Left renal cortex interstitium (tissue), 4 donors: ENCODE results near the gene KLHL4. TPM values are rescaled to one million over a fixed set of nuclear protein-coding genes. Genes with fewer than 3 reads are reported as not detected.
"Not testable (repeated sequence)": the region's sequence is repeated elsewhere in the genome, so short reads cannot be mapped to it uniquely, and the experiment has no call there.

Experiments
- DNase-seq, 4 donors: peaks; one replicate each; pipeline ENCODE4 v3.0.0-alpha.2; 2013; ENCODE audit warnings: low read depth in 4 of 4, low spot score in 2 of 4, missing footprints in 1 of 4
- polyA plus RNA-seq, 4 donors: library from polyadenylated mRNA; unstranded; fragments of 120-200 nt; gene quantifications; one replicate each; pipeline ENCODE4 v1.2.1, GENCODE V29; 2013; ENCODE audit not compliant: insufficient read length in 4 of 4

KLHL4 gene, protein sequence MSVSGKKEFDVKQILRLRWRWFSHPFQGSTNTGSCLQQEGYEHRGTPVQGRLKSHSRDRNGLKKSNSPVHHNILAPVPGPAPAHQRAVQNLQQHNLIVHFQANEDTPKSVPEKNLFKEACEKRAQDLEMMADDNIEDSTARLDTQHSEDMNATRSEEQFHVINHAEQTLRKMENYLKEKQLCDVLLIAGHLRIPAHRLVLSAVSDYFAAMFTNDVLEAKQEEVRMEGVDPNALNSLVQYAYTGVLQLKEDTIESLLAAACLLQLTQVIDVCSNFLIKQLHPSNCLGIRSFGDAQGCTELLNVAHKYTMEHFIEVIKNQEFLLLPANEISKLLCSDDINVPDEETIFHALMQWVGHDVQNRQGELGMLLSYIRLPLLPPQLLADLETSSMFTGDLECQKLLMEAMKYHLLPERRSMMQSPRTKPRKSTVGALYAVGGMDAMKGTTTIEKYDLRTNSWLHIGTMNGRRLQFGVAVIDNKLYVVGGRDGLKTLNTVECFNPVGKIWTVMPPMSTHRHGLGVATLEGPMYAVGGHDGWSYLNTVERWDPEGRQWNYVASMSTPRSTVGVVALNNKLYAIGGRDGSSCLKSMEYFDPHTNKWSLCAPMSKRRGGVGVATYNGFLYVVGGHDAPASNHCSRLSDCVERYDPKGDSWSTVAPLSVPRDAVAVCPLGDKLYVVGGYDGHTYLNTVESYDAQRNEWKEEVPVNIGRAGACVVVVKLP
- 1 to 10 TPM; 5.2 to 8.9 (median 6.6) TPM for polyA plus RNA-seq

DNA sequence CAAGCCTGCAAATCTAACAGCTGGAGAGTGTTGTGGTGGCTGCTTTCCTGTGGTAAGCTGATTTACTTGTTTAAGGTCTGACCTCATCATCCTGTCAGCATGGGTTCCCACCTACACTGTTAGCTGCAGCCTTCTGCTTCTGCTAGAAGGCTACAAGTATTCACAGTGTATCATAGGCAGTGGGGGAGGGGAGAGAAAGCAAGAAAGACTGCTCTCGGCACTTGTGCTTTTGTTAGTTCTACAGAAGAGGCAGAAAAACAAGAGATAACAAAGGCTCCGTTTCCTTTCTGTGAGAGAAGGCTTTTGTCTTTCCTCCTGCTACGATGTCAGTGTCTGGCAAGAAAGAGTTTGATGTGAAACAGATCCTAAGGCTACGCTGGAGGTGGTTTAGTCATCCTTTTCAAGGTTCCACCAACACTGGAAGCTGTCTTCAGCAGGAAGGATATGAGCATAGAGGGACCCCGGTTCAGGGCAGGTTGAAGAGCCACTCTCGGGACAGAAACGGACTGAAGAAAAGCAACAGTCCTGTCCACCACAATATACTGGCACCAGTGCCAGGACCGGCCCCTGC lies at the start of gene KLHL4:
Gene KLHL4, plus strand, starts transcription at position 232 of the 571 bp plus-strand sequence. Its CDS starts 92 bp downstream, at position 324.
- DNase-seq, result peak in 3 of 4 donors; percentile 32 to 44 (median 32)

DNA sequence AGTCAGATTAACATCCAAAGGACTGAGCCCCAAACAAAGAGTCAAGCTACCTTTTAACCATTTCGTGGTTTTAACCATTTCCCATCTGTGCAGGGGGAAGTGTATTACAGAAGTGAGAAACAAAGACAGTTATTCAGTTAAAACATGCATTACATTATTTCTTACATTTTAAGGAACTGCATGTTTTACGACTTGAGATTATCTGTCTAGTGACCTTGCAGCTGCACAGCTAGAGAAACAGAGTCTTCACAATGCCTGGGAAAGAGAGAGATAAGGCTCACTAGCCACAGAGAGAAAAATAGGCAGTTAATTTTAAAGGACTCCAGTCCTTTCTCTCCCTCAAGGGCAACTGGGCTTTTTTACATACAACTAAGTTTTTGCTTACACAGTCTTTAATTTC lies 48.7 kb upstream of the KLHL4 start:
- DNase-seq, result no peak

DNA sequence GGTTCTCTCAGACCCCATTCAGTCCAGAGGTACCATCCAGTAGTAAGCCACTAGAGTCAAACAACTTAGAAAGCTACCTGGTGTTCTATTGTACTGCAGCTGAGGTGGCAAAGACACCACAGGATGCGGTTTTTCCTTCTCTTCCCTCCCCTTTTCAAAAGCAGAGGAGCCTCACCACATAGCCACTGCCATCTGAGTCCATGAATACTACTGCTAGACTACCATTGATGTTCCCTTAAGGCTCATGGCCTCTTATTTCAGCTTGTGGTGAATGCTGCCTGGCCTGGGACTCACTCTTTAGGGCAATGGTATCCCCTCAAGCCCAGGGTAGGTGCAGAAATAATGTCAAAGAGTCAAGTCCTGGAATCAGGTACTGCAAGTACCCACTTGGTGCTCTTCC lies 41.8 kb upstream of the KLHL4 start:
- no peak for DNase-seq

DNA sequence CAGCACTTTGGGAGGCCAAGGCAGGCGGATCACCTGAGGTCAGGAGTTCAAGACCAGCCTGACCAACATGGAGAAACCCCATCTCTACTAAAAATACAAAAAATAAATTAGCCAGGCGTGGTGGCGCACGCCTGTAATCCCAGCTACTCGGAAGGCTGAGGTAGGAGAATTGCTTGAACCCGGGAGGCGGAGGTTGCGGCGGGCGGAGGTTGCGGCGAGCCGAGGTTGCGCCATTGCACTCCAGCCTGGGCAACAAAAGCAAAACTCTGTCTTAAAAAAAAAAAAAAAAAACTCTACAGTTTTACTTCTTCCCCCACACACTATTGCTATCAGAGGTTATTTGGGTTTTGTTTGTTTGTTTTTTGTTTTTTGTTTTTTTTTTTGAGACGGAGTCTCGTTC lies 38.9 kb upstream of the KLHL4 start:
- DNase-seq, result not testable (repeated sequence)

DNA sequence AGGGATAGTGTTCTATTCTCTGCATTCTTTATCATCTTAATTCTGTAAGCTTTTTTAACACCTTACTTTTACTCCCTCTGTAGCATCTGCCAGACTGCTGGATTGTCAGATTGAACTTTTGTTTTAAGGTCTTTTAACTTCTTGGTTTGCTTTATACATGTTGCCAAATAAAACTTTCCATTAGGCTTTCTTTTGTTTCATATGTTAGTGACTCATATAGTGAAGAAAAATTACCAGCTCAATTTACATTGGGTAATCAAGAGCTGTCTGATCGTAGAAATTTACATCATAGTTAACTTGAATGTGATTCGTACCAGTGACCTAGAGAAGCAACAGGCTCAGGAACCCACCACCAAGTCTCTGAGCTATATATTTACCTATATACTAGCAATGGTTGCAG lies 28.5 kb upstream of the KLHL4 start:
- no peak for DNase-seq

DNA sequence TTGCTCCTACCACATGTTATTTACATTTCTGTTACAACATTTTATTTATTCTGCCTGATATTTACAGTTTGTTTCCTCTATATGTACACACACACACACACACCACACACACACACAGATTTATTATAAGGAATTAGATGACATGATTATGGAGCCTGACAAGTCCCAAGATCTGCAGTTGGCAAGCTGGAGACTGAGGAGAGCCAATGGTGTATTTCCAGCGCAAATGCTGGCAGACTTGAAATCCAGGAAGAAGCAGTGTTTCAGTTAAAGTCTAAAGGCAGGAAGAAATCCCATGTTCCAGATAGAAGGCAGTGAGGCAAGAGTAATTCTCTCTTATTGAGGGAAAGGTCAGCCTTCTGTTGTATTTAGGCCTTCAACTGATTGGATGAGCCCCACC lies 1.8 kb upstream of the KLHL4 start:
- no peak for DNase-seq

DNA sequence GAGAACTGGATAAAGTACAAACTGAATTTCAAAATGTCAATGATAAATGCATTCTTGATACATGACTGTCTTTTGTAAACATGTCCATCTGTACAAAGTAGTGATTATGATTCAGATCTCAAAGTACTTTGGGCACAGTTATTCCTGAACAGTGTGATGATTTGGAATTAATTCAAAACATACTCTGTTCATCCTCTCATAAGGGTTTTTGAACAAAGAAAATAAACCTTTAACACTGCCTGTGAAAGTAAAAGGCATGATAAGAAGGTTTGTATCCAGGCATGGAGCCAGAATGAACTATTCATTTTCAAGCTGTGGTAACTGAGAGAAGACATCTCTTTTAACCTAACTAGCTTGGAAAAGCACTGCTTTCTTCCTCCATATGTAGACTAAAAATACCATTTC lies 883 bp upstream of the KLHL4 start:
- no peak for DNase-seq

DNA sequence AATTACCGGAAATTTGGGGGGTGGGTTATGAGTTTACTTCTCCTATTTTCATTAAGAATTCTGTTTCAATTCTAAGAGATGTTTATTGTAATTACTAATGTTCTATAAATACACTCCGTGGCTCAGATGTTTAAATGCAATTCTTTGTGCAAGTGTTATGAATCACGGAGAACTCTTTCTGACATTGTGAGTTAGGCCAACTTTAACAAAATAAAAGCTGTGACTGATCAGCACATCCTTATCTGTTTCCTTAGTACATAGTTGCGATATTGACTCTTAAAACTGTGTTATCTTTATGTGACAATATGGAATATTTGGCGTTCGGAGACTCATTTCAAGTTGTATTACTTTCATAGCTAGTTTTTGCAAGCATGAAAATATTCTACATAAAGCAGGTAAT lies 902 bp downstream of the KLHL4 start:
- DNase-seq, result no peak

DNA sequence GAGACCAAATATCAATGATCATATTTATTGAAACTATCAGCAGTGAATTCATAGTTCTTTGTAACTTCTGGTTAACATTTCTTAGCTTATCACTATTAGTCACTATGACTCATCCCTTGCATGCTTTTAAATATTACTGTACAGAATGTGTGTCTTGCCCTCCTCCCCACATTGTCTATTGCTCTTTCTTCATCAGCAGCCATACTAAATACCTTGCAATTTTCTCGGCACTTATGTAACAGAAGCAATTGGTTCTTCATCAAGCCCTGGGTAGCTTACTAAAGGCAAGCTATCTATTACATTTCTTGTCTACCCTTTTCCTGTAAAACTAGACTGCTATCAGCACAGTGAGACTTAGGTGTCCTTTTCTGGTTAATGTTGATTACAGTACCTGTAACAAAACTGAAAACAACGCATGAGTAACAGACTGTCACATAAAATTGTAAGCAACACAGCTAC lies 8.2 kb downstream of the KLHL4 start:
- DNase-seq, result no peak

DNA sequence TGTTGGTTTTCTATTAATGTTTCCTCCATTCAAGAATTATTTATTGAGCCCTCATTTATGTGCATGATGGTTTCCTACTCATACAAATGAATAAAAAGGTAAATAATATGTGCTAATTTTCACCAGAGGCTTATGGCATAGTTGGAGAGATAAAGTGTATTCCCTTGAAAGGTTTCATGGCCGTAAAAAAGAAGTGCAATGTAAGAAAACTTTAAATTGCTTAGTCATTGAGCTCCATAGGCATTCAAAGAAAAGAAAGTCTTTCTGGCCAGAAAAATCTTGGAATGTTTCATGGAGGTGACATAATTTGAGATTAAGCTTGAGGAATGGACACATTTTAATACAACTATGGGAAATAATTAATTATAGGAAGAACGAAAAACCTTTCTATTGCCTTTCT lies 8.7 kb downstream of the KLHL4 start:
- DNase-seq, result no peak

DNA sequence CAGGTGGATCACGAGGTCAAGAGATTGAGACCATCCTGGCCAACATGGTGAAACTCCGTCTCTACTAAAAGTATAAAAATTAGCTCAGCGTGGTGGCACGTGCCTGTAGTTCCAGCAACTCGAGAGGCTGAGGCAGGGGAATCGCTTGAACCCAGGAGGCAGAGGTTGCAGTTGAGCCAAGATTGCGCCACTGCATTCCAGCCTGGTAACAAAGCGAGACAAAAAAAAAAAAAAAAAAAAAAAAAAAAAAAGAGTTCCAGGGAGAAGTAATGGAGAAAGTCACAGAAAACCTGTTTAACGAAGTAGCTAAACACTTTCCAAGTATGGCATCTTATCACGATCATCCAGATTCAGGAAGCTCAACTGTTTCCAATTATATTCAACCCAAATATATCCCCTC lies 10.9 kb downstream of the KLHL4 start:
- no peak for DNase-seq

DNA sequence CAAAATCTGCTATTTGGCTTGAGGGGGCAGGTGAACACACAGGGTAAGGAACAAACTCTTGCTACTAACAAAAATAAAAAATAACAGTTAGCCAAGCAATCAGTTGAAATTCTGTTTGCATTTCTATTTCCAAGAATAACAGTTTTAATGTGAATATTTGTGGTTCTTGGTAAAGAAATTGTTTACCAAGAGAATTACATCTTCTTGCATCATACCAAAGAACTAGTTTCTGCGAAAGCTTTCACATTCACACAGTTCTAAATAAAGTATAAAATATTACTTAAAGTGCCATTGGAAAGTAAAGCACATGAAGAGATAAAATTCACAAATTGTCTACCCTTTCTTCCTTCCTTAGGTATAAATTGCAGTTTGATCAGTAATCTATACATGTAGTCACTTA lies 54.4 kb downstream of the KLHL4 start:
- DNase-seq, result no peak

DNA sequence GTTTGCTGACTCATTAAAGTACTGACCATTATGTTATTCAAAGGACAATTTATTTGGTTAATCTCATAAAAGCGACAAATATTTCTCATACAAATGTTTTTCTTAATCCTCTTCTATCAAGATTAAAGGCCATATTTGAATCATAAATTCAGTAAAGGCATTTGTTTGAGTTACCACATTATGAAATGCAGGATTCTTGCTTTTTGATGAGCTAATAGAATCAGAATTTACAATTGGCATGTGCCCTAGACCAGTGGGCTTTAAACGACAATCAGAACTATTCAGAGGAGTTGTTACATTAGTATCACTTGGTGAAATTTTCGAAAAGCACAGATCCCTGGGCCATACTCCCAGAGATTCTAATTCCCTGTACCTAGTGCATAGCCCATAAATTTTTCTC lies 55.3 kb downstream of the KLHL4 start:
- DNase-seq, result no peak

DNA sequence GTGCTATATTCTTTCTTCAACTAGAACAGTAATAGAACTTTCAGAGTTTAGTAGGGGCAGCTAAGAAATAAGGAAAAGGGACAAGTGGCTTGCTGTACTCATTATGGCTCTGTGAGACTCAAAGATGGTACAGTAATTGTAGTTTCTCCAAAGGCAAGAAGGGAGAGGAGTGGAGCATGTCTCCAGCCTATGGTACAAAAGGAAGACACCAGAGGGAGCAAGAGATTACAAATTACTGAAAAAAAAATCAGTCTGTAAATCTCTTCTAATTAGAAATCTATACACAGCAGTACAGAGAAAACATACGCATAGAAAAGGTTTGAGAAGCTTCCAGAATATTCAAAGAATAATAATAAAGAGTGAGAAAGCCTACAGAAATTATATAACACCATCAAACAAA lies 61.4 kb downstream of the KLHL4 start:
- no peak for DNase-seq

DNA sequence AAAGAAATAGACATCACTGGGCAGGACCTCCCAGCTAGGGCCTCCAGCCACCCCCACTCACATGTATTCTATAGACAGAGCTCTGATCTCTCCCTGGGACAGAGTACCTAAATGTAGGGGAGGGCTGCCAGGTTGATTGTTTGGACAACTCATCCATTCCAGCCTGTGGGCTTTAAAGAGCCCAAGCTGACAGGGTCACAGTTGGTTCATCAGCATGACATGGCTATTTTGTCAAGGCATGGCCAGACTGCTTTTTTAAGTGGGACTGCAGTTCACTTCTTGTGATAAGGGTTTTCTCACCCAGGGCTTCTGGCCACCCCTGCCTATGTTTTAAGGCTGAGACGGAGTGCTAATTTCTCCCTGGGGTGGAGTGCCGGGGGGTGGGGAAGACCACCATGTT lies 63.3 kb downstream of the KLHL4 start:
- DNase-seq, result no peak

DNA sequence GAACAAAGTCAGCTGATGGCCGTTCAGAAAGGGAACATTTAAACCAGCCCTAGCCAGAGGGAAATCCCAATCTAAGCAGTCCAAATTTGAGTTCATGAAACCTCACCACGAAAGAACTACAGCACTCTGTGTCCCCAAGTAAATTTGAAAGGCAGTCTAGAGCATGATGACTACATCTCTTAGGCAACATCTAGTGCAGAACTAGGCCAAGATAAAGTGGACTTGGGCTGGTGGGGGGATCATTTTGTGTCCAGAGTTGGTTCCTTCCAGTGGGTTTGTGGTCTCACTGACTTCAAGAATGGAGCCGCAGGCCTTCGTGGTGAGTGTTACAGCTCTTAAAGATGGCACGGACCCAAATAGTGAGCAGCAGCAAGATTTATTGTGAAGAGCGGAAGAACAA lies 64.9 kb downstream of the KLHL4 start:
- DNase-seq, result no peak

DNA sequence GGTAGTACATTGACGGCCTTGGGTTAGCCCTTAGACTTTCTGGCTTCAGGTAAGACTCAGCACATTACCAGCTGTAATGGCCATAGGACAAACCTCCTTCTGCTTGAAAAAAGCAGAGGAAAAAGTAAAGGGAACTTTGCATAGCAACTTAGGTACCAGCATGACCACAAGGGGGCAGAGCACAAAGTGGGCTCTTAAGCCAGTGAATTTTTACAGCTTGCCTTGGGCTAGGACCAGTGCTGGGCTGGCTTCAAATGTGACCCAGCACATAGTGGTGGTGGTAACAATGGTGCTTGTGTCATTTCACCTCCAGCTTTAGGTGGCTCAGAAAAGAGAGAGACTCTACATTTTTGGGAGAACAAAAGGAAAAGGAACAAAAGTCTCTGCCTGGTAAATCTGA lies 66.1 kb downstream of the KLHL4 start:
- DNase-seq, result no peak

DNA sequence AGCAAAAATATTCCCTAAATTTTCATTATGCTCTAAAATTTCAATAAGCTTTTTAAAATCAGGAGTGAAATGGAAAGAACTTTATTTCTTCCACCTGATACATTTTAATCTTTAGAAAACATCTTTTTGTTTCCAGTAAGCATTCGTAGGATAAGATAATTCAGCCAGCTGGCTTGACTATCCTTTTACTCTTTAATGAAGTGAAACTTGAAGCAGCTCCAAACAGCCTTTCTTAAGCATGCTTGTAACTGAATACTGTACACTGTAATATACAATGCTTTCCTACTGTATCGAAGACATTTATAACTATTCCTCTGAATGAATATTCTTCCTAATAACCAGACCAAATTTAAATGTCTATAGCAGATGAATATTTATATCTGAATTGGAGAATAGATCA lies 98.8 kb downstream of the KLHL4 start:
- no peak for DNase-seq

DNA sequence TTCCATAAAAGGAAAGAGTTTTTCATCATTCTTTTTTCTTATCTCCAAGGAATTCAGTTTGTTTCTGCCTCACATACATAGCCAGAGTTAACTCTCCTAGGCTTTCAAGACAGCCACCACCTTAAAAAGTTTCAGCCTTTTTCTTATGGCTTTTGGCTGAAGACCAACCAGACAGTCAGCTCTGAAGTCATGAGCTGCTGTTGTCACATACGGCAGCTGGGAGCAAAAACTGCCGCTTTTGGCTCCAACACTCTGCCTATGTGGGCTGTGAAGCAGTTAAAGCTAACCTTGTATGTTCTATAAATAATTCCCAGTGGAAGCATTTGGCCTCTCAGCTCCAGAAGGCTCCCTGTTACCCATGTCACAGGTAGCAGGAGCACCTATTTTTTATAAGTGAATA lies 104.1 kb downstream of the KLHL4 start:
- peak in 1 of 4 donors; percentile 15 for DNase-seq

DNA sequence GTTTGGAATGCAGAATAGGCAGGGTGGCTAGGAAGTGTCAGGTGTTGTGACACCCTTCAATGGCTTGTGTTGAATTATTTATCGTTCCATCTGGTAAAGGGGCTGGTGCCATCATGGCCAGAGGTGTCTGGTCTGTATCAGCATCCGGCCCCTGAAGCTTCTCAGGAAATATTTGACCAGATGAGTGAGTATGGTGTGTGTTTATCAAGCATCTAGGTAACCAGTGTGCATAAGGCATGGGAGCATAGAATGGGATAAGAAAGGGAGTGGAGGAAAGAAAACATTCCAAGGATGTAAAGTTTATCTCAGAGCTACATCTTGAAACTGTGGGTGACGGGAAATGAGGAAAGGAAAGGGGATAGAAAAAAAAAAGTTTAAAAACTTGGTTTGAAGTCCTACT lies 109.4 kb downstream of the KLHL4 start:
- DNase-seq, result no peak

DNA sequence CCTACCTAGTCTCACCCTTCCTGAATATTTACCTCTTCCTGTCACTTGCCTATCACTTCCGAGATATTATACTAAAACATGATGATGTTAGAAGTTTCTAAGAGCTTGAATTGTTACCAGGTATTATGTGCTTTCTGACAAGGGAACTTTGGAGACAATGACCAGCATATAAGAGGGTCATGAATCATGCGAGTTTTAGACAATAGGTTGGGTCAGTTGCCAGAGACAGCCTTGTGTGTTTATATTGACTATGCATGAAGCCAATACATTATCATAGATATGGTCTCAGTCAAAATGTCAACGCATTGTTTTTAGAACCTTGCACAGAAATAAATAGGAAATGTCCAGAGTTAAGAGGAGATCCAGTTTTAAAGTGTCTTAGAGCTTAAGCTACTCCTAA lies 116.8 kb downstream of the KLHL4 start:
- no peak for DNase-seq

DNA sequence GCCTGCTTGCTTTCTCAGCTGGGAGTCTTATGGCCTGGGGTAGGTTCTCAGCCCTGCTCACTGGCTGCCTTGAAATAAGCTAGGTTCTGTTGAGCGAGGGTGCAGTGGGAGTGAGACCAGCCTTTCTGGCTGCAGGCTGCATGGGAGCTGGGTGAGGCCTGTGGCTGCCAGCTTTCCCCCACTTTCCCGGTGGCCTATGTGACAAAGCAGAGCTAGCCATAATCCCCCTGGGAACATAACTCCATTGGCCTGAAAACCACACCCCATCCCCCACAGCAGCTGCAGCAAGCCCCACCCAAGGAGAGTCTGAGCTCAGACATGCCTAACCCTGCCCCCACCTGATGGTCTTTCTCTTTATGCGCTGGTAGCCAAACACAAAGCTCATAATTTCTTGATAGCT lies 118.9 kb downstream of the KLHL4 start:
- no peak for DNase-seq
